HG03064 (cell line): ENCODE results near the gene C11orf52.
"Not testable (repeated sequence)": the region's sequence is repeated elsewhere in the genome, so short reads cannot be mapped to it uniquely, and the experiment has no call there.

Experiments used
- ATAC-seq: cut with Tn5 transposase; IDR thresholded peaks from one replicate; pipeline ENCODE4 v1.9.1; 2021; ENCODE audit warnings: low read depth; ENCODE audit not compliant: unreplicated experiment

The C11orf52 gene

GRCh38 chr11:111918390-111919256 lies at the start of gene C11orf52:
Gene C11orf52, plus strand, starts transcription at chr11:111918913. Its CDS starts 60 bp downstream, at chr11:111918973.
- no peak for ATAC-seq

- no peak for ATAC-seq
Measured at GRCh38 chr11:111870113-111870512, 48.6 kb upstream of the C11orf52 start.

- ATAC-seq = no peak
Measured at GRCh38 chr11:111870522-111870885, 48.2 kb upstream of the C11orf52 start.

GRCh38 chr11:111870886-111871692 lies 47.6 kb upstream of the C11orf52 start, which contains the start of gene ALG9:
Gene ALG9, minus strand, starts transcription at chr11:111871581. Its CDS starts 99 bp downstream, at chr11:111871482.
- peak; percentile 86 for ATAC-seq

GRCh38 chr11:111871693-111872161 lies 47.0 kb upstream of the C11orf52 start:
- no peak for ATAC-seq

GRCh38 chr11:111878385-111878848 lies 40.3 kb upstream of the C11orf52 start:
- ATAC-seq = peak; percentile 6

GRCh38 chr11:111878849-111879636 lies 39.7 kb upstream of the C11orf52 start, which contains the start of the genes CFAP68 and FDXACB1:
Gene CFAP68, plus strand, starts transcription at chr11:111879541. Its CDS starts 20 bp downstream, at chr11:111879561.
Gene FDXACB1, minus strand, starts transcription at chr11:111879165. Its CDS starts 33 bp downstream, at chr11:111879132.
- ATAC-seq = peak; percentile 95

- no peak for ATAC-seq
Measured at GRCh38 chr11:111879637-111879960, 39.1 kb upstream of the C11orf52 start.

- ATAC-seq = no peak
Measured at GRCh38 chr11:111882202-111882601, 36.5 kb upstream of the C11orf52 start.

GRCh38 chr11:111885053-111885452 lies 33.7 kb upstream of the C11orf52 start:
- ATAC-seq = not testable (repeated sequence)

GRCh38 chr11:111886032-111886431 lies 32.7 kb upstream of the C11orf52 start:
- no peak for ATAC-seq

GRCh38 chr11:111886844-111887243 lies 31.9 kb upstream of the C11orf52 start:
- no peak for ATAC-seq

- ATAC-seq = no peak
Measured at GRCh38 chr11:111905411-111905810, 13.3 kb upstream of the C11orf52 start.

- no peak for ATAC-seq
Measured at GRCh38 chr11:111906680-111907079, 12.0 kb upstream of the C11orf52 start.

GRCh38 chr11:111908639-111909305 lies 9.9 kb upstream of the C11orf52 start:
- no peak for ATAC-seq

- no peak for ATAC-seq
Measured at GRCh38 chr11:111909378-111909777, 9.3 kb upstream of the C11orf52 start.

- no peak for ATAC-seq
Measured at GRCh38 chr11:111910676-111911562, 7.8 kb upstream of the C11orf52 start.

- ATAC-seq = no peak
Measured at GRCh38 chr11:111911563-111912401, 6.9 kb upstream of the C11orf52 start, which contains the start of gene CRYAB. Gene CRYAB, minus strand, starts transcription at chr11:111911770. Its CDS starts 46 bp downstream, at chr11:111911724.
